ENCODE data around the gene CLDN22. TPM values are rescaled to one million over a fixed set of nuclear protein-coding genes. Genes with fewer than 3 reads are reported as not detected.

Gene CLDN22
- total RNA-seq, 4 donors from 2014 or later: not detected

GRCh38 chr4:183314336-183314735 lies 5.7 kb downstream of the CLDN22 start:
- DNase-seq: no peak
- no peak overlapping the region for H3K27ac ChIP-seq
- H3K4me1 ChIP-seq: no peaks in the 10 kb centered on the region
- H3K4me3 ChIP-seq: no peak overlapping the region
- TF ChIP-seq POLR2A (IDR thresholded peaks at IDR 0.05) (no peak), CTCF (IDR thresholded peaks at IDR 0.05) (no peak)
- H3K9me3 ChIP-seq: no peaks in the 10 kb centered on the region
- no peaks in the 10 kb centered on the region for H3K27me3 ChIP-seq
- peaks cover 0 to 7% (median 0%) of the 10 kb centered on the region in 3 donors for H3K36me3 ChIP-seq

- H3K36me3 ChIP-seq: peaks cover 0 to 7% (median 0%) of the 10 kb centered on the region in 3 donors
- H3K4me1 ChIP-seq: no peaks in the 10 kb centered on the region
- H3K4me3 ChIP-seq: no peak overlapping the region
- TF ChIP-seq POLR2A (IDR thresholded peaks at IDR 0.05): no peak
- no peak for TF ChIP-seq CTCF (IDR thresholded peaks at IDR 0.05)
- H3K27me3 ChIP-seq: no peaks in the 10 kb centered on the region
- H3K27ac ChIP-seq: no peak overlapping the region
- H3K9me3 ChIP-seq: no peaks in the 10 kb centered on the region
- DNase-seq: no peak
Observed at GRCh38 chr4:183312841-183313240, 7.2 kb downstream of the CLDN22 start.

GRCh38 chr4:183306811-183307210 lies 13.3 kb downstream of the CLDN22 start:
- H3K27ac ChIP-seq: no peak overlapping the region
- no peaks in the 10 kb centered on the region for H3K4me1 ChIP-seq
- TF ChIP-seq POLR2A (IDR thresholded peaks at IDR 0.05) (no peak), CTCF (IDR thresholded peaks at IDR 0.05) (no peak)
- H3K27me3 ChIP-seq: no peaks in the 10 kb centered on the region
- H3K36me3 ChIP-seq: no peaks in the 10 kb centered on the region
- no peaks in the 10 kb centered on the region for H3K9me3 ChIP-seq
- H3K4me3 ChIP-seq: no peak overlapping the region
- no peak for DNase-seq

GRCh38 chr4:183304538-183304937 lies 15.5 kb downstream of the CLDN22 start:
- H3K36me3 ChIP-seq: no peaks in the 10 kb centered on the region
- H3K4me1 ChIP-seq: no peaks in the 10 kb centered on the region
- no peak for DNase-seq
- no peak for TF ChIP-seq POLR2A (IDR thresholded peaks at IDR 0.05)
- TF ChIP-seq CTCF (IDR thresholded peaks at IDR 0.05): no peak
- H3K4me3 ChIP-seq: no peak overlapping the region
- no peak overlapping the region for H3K27ac ChIP-seq
- H3K9me3 ChIP-seq: no peaks in the 10 kb centered on the region
- no peaks in the 10 kb centered on the region for H3K27me3 ChIP-seq

- no peak overlapping the region for H3K4me3 ChIP-seq
- H3K36me3 ChIP-seq: no peaks in the 10 kb centered on the region
- H3K4me1 ChIP-seq: no peaks in the 10 kb centered on the region
- H3K27ac ChIP-seq: no peak overlapping the region
- no peak for DNase-seq
- H3K27me3 ChIP-seq: no peaks in the 10 kb centered on the region
- H3K9me3 ChIP-seq: no peaks in the 10 kb centered on the region
- TF ChIP-seq POLR2A (IDR thresholded peaks at IDR 0.05) (no peak), CTCF (IDR thresholded peaks at IDR 0.05) (no peak)
Observed at GRCh38 chr4:183304067-183304466, 16.0 kb downstream of the CLDN22 start.

GRCh38 chr4:183303301-183303700 lies 16.8 kb downstream of the CLDN22 start:
- Histone ChIP-seq H3K36me3 (no peaks in the 10 kb centered on the region), H3K27ac (no peak overlapping the region), H3K27me3 (no peaks in the 10 kb centered on the region), H3K4me3 (no peak overlapping the region), H3K9me3 (no peaks in the 10 kb centered on the region), H3K4me1 (no peaks in the 10 kb centered on the region)
- no peak for DNase-seq
- TF ChIP-seq POLR2A (IDR thresholded peaks at IDR 0.05) (no peak), CTCF (IDR thresholded peaks at IDR 0.05) (no peak)

Data from Peyer's patch (tissue), 4 donors.